HG03175 (cell line): Measurements from ENCODE around the gene CDON.

Experiments
- ATAC-seq: cut with Tn5 transposase; IDR thresholded peaks from one replicate; pipeline ENCODE4 v1.9.1; 2021; ENCODE audit warnings: mild to moderate bottlenecking, moderate library complexity; ENCODE audit not compliant: unreplicated experiment

Gene CDON

GRCh38 chr11:126084608-126084912 is 21.9 kb upstream of the CDON start:
- ATAC-seq, result no peak

- ATAC-seq, result no peak
Observed at GRCh38 chr11:126083829-126084607, 21.4 kb upstream of the CDON start.

DNA sequence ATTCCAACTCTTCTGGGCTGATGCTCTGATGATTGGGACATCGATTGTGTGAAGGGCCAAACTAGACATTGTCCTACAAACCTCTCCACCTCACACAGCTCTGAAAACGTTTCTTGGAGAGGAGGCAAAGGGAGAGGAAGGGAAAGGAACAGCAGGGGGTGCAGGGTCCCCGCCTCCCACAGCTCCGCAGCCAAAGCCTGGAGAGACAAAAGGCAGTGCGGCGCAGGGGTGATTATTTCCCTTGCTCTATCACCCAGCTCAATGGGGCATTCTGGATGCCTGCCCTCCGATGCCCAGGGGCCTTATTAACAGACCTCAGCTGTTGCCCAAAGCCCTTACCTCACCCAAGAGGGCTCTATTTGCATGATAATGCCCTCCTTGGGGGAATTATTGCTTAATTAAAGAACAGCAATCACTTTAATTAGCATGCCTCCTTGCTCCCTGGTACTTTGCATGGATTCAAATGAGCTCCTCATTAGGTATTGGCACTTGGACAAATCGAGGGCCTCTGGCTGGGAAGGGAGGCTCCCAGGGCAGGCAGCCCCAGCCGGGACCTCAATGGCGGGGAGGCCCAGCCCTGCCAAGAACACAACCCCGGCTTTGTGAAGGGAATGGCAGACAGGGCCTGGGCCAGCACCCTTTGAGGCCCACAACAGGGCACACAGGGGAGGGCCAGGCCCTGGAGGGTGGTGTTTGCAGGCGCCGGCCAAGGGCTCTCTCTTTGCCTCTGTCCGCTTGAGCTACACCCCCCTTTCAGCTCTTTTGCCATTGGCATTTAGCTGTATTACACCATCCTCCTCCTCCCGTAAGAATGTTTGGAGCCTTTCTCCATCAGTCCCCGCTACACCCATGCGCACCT is 19.8 kb upstream of the CDON start:
- ATAC-seq, result no peak

GRCh38 chr11:126081915-126082250 is 19.2 kb upstream of the CDON start:
- ATAC-seq, result no peak

DNA sequence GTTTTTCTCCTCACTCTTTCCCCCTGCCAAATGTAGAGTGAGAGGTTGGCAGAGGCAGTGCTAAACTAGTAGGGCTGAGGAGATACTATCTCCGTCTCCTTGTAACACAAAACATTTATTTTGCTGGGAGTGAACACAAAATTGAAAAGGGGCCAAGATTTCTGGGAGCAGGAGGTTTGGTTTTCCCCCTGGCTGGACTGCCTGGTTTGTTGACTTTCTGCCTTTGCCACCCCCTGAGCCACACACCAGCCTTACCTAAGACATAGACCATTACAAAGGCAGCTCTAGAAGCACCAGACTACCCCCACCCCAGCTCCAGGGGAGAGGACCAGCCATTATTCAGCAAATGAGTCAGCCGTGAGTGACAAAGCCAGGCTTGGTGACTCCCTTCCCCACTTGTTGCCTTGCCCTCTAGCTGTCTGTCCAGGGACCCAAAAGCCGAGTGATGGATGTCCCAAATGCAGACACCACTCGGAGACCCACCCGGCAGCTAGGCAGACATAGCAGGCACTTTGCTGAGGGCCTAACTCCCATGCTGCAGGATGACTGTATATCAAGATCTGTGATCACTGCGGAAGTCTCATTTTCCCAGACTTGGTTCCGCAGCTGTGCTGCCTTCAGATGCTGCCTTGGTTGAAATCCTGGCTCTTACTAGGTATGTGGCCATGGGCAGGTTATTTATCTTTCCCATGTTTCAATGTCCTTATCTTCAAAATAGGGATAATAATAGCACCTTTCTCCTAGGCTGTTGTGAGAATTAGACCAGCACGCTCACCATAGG is 17.7 kb upstream of the CDON start:
- no peak for ATAC-seq

DNA sequence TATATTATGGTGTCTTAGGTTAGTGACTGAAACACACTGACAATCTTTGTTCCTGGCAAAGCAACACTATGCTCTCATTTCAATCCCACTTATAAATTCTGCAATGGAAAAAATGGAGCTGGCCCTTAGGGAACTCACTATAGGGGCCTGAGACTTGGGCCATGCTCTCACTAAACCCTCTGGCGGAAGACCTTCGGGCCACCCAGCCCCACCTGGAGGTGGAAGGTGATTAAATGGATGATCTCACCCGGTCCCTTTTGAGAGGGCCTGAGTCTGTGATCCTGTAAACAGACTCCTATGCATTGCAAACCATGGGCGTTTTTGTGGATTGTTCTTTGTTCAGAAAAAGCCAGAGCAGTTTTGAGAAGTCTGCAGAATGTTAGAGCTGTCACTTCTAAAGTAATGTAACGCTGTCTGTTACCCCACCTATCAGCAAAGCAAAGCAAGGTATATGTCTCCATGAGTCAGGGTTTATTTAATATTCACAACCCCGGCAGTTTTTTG is 17.0 kb upstream of the CDON start:
- no peak for ATAC-seq

- ATAC-seq, result no peak
Observed at GRCh38 chr11:126076641-126077040, 14.0 kb upstream of the CDON start.

DNA sequence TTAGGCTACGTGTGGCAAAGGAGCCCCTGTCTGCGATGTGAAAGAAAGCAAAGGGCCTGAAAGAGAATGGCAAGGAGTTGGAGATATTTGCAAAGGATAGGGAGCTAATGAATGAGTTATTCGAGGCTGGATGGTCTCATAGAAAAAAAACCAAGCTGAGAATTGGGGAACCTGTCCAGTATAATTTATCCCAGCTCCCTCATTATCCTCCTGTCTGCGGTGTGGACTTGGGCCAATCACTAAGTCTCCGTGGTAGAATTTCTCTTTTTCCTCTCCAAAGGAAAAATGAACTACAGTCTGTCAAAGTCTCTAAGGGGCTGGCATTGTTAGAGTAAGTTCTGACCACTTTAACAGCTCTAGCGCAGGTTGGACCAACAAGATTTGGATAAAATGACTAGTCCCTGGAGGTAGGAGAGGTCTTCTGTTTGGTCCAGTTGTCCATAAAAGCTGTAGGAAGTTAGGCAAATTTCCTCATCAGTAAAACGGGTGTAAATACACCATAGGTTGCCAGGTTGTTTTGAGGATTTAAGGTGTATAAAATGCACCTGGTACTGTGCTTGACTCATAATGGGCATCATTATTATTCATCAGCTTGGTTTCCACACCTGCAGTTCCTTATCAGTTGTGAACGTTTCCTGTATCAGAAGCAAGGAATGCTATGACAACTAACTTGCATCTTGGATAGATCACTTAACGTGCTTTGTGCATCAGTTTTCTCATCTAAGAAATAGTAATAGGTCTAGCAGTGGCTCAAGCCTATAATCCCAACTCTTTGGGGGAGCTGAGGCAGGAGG is 10.3 kb upstream of the CDON start:
- ATAC-seq, result no peak

DNA sequence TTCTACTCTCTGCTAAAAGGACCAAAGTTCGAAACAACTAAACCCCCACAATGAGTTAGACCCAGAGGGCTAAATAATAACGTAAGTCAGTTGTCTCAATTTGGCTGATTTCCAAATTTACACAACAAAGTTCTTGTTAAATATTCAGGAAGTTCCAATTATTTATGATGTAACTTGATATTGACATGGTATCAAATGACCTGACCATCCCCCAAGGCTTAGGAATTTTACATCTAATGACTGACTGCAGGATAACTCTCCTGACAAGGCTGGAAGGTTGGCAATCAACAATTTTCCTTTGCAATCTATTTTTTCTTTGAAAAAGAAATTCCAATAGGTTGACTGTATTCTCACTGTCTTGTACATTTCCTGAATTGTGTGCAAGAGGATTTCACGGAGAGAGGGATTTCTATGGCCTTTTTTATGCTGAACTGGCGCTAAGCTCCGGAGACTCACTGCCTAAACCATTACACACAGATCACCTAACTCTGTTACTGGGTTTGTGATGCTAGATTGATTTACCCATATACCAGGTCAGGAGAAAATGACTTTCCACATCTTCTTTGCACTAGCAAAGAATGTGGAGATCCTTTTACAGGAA is 9.6 kb upstream of the CDON start:
- ATAC-seq, result no peak

DNA sequence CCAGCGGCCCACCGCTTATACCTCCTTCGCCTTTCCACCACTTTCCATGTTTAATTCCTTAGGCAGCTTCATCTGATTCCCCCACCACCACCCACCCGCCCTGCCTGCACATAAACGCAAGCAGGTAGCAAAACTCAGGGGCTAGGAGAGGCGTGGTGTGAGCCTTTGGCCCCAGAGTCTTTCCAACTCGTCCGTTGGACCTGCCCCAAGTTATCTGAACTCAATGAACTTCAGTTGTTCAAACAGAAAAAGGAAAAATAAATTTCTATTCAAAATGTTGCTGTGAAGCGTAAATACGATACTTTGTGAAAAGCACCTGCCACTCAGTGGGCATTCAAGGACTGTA is 814 bp upstream of the CDON start:
- no peak for ATAC-seq

GRCh38 chr11:126061707-126062678 is 673 bp downstream of the CDON start:
- peak; percentile 0 for ATAC-seq

- no peak for ATAC-seq
Observed at GRCh38 chr11:126060757-126061171, 1.9 kb downstream of the CDON start.

GRCh38 chr11:126059238-126059781 is 3.4 kb downstream of the CDON start:
- no peak for ATAC-seq

DNA sequence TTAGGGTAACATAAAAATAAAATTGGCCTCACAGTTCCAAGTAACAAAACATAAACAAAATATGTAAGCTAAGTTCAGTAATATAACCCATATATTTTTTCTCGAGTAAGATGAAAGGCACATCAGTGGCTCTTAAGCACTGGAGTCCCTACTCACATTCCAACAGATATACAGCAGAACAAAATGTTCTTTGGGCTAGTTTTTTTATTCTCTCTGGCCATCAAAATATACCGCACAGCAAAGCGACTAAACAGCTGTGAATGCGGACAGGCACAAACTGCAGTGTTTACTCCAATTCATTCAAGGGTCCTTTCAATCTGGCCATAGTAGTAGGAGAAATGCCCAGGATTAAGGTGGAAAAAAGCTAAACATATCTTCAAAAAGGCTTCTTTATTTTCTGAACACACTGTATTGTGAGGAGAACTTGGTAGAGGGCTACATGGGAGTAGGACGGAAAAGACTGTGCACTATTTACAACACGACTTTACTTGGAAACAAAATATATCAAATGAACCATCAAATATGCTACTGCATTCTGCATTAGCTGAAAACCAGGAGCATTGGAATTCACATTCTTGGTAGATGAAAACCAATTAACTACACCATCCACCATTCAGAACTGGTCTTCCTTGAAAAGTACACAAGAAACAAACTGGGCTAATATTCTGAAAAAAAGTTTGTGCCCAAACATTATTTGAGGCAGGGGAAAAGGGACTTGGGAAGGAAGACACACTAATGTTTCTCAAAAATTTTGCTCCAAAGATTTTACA is 4.4 kb downstream of the CDON start:
- ATAC-seq, result no peak

DNA sequence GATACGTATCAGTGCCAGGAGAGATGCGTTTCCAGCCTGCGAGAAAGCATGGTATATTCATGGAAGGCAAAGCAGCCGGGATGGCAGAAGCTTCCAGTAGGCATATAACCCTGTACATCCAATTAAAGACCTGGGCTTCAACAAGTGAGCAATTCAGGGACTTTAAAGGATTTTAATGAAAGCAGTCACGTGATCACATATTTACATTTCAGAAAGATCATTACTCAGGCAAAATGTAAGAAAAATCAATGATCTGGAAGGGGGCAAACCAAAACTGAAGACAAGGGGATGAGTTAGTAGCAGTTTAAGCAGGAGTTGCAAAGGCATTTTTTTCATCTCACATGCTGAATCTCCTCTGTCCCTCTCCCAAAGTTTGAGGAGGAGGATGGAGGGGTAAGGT is 7.8 kb downstream of the CDON start:
- no peak for ATAC-seq

- no peak for ATAC-seq
Observed at GRCh38 chr11:126054408-126054807, 8.3 kb downstream of the CDON start.

GRCh38 chr11:126053415-126054286 is 9.0 kb downstream of the CDON start:
- ATAC-seq, result no peak
